ENCODE measurements around the gene LORICRIN.

LORICRIN gene

DNA sequence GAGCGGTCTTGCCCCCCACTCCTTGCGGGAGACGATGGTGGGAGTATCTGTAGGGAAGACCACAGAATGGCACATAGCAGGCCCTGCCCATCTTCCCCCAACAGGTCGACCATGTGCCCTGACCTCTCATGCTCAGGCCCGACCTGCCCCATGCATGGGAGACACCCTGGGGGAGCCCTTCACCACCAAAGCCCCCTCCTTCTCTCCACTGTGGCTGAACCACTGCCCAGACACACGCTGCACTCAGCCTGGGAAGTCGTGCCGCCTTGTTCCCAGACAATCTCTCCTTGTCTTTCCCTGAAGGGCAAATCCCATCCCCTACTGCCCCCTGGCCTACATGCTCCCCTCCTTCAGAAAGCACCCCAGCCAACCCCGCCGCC, 47.7 kb downstream of the LORICRIN start:
- DNase-seq = no peak

DNA sequence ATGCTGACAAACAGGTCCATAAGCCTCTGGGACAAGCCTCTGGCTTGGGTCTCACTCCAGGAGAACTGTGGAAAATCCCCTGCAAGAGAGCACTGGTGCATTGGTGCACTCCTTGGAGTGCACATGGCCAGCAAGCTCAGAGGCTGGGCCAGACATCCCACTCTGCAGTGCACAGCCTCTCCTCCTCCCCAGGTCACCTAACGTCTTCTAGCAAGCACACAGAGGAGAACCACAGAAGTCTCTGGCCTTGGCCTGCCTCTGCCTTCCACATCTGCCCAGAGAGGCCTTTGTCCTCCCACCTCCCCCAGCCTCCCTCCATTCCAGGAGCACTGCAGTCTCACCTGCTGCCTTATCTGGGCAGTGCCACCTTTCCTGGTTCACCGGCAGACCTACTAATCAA, 49.1 kb downstream of the LORICRIN start:
- no peak for DNase-seq

DNA sequence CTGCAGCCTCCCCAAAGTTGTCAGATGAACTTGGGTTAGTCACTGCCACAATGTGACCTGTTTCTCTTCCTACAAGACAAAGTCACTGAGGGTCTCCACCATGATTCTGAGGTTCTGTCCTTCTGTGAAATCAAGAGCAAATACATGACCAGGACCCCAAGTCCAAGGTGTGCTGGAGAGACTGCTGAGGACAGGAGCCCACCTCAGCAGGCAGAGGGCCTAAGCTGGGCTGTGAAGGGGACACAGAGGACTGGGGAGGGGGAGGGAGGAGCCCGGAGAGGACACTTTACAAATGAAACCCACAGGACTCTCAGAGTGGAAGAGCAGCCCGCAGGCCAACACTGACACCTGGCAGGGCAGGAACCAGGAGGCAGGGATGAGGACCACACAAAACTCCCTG, 50.0 kb downstream of the LORICRIN start:
- DNase-seq = no peak

DNA sequence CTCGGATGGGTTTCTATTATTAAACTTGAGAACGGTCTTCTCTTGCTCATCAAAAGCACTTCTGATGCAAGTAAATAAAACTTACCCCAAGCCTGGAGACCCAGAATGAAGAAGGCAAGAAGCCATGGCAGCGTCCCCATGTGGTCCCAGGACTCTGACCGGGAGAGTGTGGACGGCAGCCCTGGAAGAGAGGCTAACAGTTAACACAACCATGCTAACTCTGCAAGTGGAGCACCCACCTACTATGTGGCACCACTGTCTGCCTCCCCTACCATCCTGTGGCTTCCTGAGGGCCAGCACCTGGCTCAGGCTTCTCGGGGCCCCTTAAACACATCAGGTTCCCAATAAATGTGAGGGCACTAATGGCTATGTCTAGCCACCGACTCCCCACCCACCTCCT, 51.0 kb downstream of the LORICRIN start:
- no peak for DNase-seq
